ENCODE results near the gene ZP1.

- TF ChIP-seq CTCF (IDR thresholded peaks at IDR 0.05; ENCODE audit: control extremely low read depth in 1 of 3, insufficient read depth in 1 of 3, low read depth in 1 of 3, low read length in 3 of 3) (no peak), MAX (IDR thresholded peaks at IDR 0.05) (no peak)
Measured at GRCh38 chr11:60863550-60864521, 3.5 kb upstream of the ZP1 start.
